ENCODE results near the gene LLPH.

LLPH gene

DNA sequence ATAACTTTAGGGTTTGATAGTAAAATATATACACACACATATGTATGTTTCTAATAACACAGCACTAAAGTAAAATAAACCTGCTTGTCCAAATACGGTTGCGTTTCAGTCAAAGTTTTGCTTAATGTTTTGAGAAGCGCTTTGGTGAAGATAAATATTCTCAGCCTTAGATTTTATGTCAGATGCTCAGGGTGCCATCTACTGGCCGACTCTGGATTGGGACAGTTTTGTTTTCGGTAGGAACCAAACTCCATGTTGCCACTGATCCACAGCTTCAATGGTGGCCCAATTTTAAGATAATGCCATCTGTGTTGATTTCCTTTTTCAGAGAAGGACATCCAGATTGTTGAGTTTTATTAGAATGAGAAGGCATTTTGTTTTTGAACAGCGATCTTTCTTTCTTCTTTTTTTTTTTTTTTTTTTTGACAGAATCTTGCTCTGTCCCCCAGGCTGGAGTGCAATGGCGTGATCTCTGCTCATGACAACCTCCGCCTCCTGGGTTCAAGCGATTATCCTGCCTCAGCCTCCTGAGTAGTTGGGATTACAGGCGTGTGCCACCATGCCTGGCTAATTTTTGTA, 43.1 kb downstream of the LLPH start:
- DNase-seq = no peak

DNA sequence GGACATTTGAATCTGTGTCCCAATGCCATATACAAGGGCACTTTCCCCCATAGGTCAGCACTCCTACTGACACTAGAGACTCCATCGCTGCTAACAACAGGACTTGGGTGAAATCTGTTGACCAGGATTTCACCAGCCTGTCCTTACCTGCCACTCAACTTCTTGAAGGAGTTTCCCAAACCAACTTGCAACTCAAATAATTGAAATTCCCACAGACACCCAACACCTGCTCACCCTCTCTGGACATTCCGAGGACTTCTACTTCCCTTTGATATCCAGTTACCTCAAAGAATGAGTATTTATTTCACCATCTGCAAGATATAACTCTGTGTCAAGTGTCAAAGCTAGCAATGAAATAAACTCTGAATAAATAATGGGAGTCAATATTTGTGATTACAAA, 44.6 kb downstream of the LLPH start:
- DNase-seq = no peak

DNA sequence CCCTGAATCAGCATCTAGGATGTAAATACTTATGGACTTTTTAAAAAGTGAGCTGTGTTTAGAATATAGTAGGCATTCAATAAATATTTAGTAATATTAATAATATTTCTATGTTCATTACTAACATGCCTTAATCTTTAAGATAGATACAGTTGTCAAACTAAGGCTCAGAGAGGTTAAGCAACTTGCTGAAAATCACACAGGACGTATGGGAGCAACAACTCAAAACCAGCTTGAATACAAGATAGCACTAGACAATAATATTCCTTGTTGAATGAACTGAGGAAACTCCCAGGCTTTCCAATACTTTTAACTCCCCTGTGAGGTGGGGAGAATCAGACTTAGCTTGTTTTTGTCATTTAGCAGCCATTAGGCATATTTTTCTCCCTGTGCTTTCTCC, 45.3 kb downstream of the LLPH start:
- no peak for DNase-seq

GRCh38 chr12:66083766-66084165, 46.8 kb downstream of the LLPH start:
- DNase-seq = no peak

DNA sequence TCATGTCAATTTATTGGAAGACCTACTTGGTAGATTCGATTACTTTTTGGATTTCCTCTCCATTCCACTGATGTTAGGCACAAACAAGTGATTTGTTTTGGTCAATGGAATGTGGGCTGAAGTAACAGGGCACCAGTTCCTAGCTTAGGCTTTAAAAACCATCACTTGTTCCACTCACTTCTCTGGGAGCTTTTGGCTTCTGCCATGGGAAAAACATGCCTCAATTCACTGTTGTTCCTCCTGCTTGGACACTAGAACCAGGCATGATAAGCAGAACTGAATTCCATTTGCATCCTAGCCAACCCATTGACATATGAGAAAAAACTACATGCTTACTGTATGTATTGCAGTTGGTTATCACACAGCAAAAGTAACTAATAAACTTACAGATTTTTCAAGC, 47.8 kb downstream of the LLPH start:
- DNase-seq = no peak

DNA sequence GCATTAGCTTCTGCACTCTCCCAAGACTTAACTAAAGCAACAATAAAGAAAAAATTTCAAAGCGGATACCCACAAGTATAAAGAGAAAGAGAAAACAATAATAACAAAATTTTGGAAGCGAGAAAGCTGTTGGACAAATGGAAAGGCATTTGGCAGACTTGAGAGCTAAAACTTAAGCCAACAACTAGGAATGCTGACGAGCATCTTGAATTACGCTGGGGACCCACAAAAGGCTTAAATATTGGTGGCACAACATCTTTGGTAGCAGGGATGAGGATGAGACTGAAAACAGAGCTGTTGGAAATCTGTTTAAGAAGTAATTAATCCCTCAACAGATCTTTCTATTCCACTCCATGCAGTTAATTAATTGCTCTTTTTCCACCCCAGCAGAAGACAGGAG, 49.8 kb downstream of the LLPH start:
- DNase-seq = no peak

GRCh38 chr12:66077542-66077941, 53.0 kb downstream of the LLPH start:
- DNase-seq = no peak

DNA sequence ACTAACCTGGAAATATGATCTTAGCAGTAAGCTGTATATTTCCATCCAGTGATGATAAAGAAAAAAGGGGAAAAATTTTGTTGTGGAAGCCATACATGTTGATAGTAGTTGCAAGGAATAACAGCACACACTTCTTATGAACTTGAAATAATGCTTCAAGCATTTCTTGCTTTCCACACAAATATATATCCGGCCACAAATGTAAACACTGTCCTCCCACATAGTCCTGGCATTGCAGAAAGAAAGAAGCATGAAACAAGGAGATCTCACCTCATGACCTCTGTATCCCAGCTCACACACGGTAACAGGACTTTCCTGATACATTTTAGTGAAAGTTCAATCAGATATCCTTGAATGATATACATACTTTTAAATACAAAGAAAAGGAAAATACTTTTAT, 56.0 kb downstream of the LLPH start:
- no peak for DNase-seq

GRCh38 chr12:66072566-66072965, 58.0 kb downstream of the LLPH start:
- DNase-seq = no peak

GRCh38 chr12:66072135-66072534, 58.4 kb downstream of the LLPH start:
- no peak for DNase-seq

DNA sequence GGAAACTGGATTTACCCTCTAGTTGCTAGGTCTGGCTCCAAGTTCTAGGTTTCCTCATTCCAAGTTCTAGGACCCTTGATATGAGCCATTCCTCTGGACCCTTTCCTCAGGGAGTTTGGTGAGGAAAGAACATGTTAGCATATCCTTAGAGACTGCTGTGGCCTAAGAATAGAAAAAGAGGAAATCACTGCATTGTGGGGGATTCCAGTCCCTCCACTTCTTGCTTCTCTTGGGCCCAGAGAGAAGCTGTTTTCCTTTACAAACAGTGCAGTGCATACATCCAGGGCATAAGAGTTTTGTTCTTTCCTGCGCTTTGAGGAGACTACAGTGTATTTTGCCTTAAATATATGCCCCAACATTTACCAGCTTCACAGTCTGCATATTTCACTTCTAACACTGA, 59.0 kb downstream of the LLPH start:
- DNase-seq = no peak

- no peak for DNase-seq
Observed at GRCh38 chr12:66070378-66071120, 60.0 kb downstream of the LLPH start.

- no peak for DNase-seq
Observed at GRCh38 chr12:66066929-66067523, 63.5 kb downstream of the LLPH start.
